Cardiac muscle cell (in vitro differentiated cells and primary cell): ENCODE results near the gene UCHL3. TPM values are rescaled to one million over a fixed set of nuclear protein-coding genes. Genes with fewer than 3 reads are reported as not detected.

Experiments
- DNase-seq, 2 donors: peaks; one replicate each; pipeline versions ENCODE4 v3.0.0 to v3.0.0-alpha.2; 2010 to 2017; ENCODE audit warnings: low read depth in 1 of 2, low spot score in 1 of 2
- H3K27ac ChIP-seq: fragments of 200-600 bp; sonication (generic); 2 replicates; pipeline ENCODE4 v1.5.1; 2016
- H3K27me3 ChIP-seq: fragments of 200-600 bp; sonication (generic); 2 replicates; pipeline ENCODE4 v1.6.0; 2016; ENCODE audit warnings: control low read depth
- H3K36me3 ChIP-seq: fragments of 200-600 bp; sonication (generic); 2 replicates; pipeline ENCODE4 v1.5.1; 2016; ENCODE audit warnings: control low read depth
- H3K4me1 ChIP-seq: fragments of 200-600 bp; sonication (generic); 2 replicates; pipeline ENCODE4 v1.8.1; 2017; ENCODE audit warnings: low read depth, mild to moderate bottlenecking, mixed run types
- H3K4me3 ChIP-seq: fragments of 200-600 bp; sonication (generic); 2 replicates; pipeline ENCODE4 v1.5.1; 2016; ENCODE audit warnings: mild to moderate bottlenecking
- H3K9me3 ChIP-seq: fragments of 200-600 bp; sonication (generic); 2 replicates; pipeline ENCODE4 v1.5.1; 2017; ENCODE audit warnings: low read depth, mild to moderate bottlenecking, control low read depth
- polyA plus RNA-seq: library from polyadenylated mRNA; unstranded; fragments of >200 nt; fragmentation: Nextera tagmentation; extraction: Ambion mirVana; gene quantifications from 2 replicates; pipeline ENCODE4 v1.2.1, GENCODE V29; 2016
- total RNA-seq: library from RNA; depleted of rRNA; stranded (reverse); fragments of >200 nt; gene quantifications from 2 replicates; pipeline ENCODE4 v1.2.3, GENCODE V29; 2016
- TF ChIP-seq, protein P1 (sequence below): IDR thresholded peaks from 2 replicates; pipeline ENCODE4 v1.5.1; 2012; ENCODE audit warnings: low read depth, mild to moderate bottlenecking, low read length

The UCHL3 gene
- total and polyA plus RNA-seq, 2 experiments from 2014 or later = 17.8 to 81.1 TPM

DNA sequence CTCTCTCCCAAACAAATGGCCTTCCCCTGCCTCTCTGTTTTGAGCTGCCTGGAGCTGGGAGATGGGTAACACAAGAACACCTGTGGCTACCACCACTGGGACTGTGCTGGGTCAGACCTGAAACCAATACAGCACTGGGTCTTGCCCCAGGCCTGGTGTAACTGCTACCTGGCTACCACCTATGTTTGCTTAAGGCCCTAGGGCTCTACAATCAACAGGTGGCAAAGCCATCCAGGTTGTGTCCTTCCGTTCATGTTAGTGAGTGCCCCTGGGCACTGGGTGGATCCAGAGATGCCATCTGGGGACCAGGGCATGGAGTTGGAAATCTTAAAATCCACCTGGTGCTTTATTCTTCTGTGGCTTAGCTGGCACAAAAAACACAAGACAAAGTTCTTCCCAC lies 67.6 kb downstream of the UCHL3 start:
- Histone ChIP-seq H3K27ac (no peak overlapping the region), H3K4me3 (no peak overlapping the region), H3K4me1 (no peaks in the 10 kb centered on the region), H3K9me3 (no peaks in the 10 kb centered on the region), H3K36me3 (no peaks in the 10 kb centered on the region), H3K27me3 (no peaks in the 10 kb centered on the region)
- DNase-seq = no peak
- TF ChIP-seq, protein P1, sequence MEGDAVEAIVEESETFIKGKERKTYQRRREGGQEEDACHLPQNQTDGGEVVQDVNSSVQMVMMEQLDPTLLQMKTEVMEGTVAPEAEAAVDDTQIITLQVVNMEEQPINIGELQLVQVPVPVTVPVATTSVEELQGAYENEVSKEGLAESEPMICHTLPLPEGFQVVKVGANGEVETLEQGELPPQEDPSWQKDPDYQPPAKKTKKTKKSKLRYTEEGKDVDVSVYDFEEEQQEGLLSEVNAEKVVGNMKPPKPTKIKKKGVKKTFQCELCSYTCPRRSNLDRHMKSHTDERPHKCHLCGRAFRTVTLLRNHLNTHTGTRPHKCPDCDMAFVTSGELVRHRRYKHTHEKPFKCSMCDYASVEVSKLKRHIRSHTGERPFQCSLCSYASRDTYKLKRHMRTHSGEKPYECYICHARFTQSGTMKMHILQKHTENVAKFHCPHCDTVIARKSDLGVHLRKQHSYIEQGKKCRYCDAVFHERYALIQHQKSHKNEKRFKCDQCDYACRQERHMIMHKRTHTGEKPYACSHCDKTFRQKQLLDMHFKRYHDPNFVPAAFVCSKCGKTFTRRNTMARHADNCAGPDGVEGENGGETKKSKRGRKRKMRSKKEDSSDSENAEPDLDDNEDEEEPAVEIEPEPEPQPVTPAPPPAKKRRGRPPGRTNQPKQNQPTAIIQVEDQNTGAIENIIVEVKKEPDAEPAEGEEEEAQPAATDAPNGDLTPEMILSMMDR = no peak

DNA sequence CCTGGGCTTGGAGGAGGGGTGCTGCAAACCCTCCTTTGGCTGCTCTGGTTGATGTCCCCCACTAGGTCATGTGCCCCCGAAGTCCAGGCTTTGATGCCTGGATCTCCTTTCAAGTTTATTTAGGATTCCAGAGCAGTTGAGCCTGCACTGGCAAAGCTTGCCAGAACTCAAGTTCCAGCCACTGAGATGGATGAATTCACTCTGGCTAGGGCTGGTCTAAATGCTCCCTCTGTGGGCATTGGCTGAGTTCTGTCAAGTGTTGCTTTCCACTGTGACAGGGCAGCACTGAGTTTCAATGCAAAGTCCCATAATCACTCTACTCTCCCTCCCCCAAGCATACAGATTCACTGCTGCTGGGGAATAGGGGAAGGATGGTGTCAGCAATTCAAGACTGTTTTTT lies 68.7 kb downstream of the UCHL3 start:
- Histone ChIP-seq H3K27ac (no peak overlapping the region), H3K9me3 (no peaks in the 10 kb centered on the region), H3K4me3 (no peak overlapping the region), H3K27me3 (no peaks in the 10 kb centered on the region), H3K4me1 (no peaks in the 10 kb centered on the region), H3K36me3 (no peaks in the 10 kb centered on the region)
- TF ChIP-seq, protein P1 = no peak
- DNase-seq = no peak

DNA sequence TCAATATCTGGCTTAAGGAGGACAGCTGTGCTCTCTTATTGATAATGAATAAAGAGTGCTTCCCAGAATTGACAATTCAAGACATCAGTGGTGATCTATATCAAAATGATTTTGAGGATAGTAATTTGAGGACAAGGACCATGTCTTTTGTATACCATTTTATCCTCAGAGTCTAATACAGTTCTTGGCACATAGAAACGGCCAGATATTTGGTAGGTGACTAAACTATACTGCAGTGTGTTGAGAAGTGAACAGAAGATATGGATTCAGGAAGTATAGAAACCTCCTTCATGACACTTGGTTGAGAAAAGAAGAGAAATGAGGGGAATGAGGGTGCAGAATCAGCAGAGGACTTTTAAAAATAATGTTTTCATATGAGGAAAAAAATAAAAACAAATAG lies 70.4 kb downstream of the UCHL3 start:
- no peaks in the 10 kb centered on the region for H3K27me3 ChIP-seq
- no peak overlapping the region for H3K4me3 ChIP-seq
- no peak for DNase-seq

DNA sequence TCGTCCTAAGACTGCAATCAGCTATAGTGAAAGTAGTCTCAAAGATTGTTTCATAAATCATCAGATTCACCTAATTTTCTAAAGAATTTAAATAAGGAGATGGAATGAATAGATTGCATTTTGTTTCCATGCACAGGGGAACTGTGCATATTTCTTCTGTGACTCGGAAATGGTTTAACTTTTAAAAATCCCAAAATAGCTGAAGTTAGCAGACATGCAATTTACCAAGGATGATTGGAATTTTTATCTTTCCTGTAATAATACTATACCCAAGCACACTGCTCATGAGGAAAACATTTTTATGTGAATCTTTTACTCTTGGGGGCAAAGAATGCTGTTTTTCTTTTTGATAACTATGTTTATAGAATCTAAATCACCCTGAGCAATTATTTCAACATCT lies 71.6 kb downstream of the UCHL3 start:
- no peaks in the 10 kb centered on the region for H3K27me3 ChIP-seq
- peak in 1 of 2 donors; percentile 37 for DNase-seq
- H3K4me3 ChIP-seq = no peak overlapping the region
- no peak overlapping the region for H3K27ac ChIP-seq
- H3K36me3 ChIP-seq = no peaks in the 10 kb centered on the region
- H3K9me3 ChIP-seq = no peaks in the 10 kb centered on the region
- H3K4me1 ChIP-seq = no peaks in the 10 kb centered on the region
- TF ChIP-seq, protein P1 = no peak

More for the DNA sequence above, 70.4 kb downstream of the UCHL3 start:
- H3K36me3 ChIP-seq = no peaks in the 10 kb centered on the region
- H3K9me3 ChIP-seq = no peaks in the 10 kb centered on the region
- TF ChIP-seq, protein P1 = no peak
- no peaks in the 10 kb centered on the region for H3K4me1 ChIP-seq
- H3K27ac ChIP-seq = no peak overlapping the region

DNA sequence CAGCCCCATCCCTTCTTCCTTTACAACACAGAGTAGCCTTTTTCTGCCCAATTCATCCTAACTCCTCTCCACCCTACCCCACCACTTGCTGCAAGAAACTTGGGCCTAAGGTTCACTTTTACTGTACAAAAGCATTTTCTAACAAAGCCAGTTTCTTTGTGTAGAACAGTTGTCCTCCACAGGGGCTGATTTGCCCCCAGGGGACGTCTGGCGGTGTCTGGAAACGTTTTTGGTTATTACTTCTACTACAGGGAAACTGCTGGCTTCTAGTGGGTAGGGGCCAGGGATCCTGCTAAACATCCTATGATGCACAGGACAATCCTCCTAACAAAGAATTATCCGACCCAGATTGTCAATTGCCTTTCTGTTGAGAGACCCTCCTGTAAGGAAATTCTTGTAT lies 79.2 kb downstream of the UCHL3 start:
- TF ChIP-seq, protein P1 = no peak
- no peaks in the 10 kb centered on the region for H3K4me1 ChIP-seq
- no peaks in the 10 kb centered on the region for H3K27me3 ChIP-seq
- no peaks in the 10 kb centered on the region for H3K36me3 ChIP-seq
- H3K9me3 ChIP-seq = no peaks in the 10 kb centered on the region
- no peak overlapping the region for H3K27ac ChIP-seq
- H3K4me3 ChIP-seq = no peak overlapping the region
- DNase-seq = no peak

DNA sequence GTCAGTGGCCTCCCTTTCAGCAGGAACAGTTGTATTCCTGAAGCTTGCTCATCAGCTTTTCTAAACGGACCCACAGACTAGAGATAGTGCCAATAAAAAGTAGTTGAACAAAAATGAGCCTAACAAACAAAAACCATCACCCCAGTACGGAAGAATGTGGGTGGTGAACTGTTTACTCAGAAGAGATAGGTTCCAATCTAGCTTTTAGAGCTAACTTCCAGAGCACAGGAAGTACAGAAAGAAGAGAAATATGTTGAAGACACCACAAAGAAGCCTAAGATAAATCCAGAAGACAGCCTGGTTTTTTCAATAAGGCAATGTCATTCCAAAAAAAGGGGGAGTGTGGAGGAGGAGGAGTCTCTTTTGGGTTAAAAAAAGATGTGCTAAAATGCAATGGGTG lies 83.7 kb downstream of the UCHL3 start:
- H3K36me3 ChIP-seq = no peaks in the 10 kb centered on the region
- H3K9me3 ChIP-seq = no peaks in the 10 kb centered on the region
- H3K27ac ChIP-seq = no peak overlapping the region
- H3K4me1 ChIP-seq = no peaks in the 10 kb centered on the region
- peak in 1 of 2 donors; percentile 88 for DNase-seq
- H3K27me3 ChIP-seq = peaks cover 41% of the 10 kb centered on the region
- H3K4me3 ChIP-seq = no peak overlapping the region
- TF ChIP-seq, protein P1 = no peak
